Cardiac fibroblast (primary cell): Measurements from ENCODE around the gene SKP1.

Experiments
- DNase-seq, 2 donors: peaks; one replicate each; pipeline versions ENCODE4 v3.0.0 to v3.0.0-alpha.2; 2010; ENCODE audit warnings: low read depth in 2 of 2
- H3K4me3 ChIP-seq, 2 donors: replicated peaks in 1 of 2; 1 replicate in 1 of 2; 2 replicates in 1 of 2; pipeline ENCODE4 v1.5.1; 2011; ENCODE audit warnings: low read depth in 2 of 2, low read length in 2 of 2, mild to moderate bottlenecking in 2 of 2, moderate library complexity in 1 of 2
- TF ChIP-seq, protein P1 (sequence below): IDR thresholded peaks from one replicate; pipeline ENCODE4 v1.5.1; 2011; ENCODE audit warnings: low read depth, mild to moderate bottlenecking, low read length, inconsistent platforms

The SKP1 gene

DNA sequence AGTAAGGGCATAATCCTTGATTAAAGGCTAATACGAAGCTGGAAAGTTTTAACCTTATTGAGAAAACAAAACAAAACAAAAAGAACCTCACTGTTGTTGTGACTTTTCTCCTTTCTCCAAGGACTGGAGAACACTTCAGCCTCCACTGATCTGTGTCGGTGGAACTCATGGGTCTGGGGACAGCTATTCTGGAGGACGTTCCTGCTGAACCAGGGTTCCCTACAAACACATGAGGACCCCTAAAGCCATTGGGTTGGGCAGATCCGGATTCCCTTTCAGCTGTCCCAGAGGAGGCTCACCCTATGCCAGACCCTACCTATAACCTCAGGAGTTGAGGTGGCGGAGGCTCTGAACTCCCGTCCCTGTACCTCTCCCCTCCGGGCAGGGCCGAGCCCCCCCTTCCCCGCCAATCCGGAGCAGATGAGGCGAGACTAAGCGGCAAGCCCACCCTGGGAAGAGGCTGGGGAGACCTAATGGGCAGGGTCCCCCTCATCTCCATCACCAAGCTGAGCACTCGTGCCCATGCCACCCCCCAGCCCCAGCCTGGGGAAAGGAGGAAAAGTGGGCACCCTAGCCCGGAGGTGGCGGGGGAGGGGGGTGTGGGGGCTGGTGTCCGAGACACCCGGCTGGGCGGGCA lies 63.9 kb downstream of the SKP1 start:
- TF ChIP-seq, protein P1, sequence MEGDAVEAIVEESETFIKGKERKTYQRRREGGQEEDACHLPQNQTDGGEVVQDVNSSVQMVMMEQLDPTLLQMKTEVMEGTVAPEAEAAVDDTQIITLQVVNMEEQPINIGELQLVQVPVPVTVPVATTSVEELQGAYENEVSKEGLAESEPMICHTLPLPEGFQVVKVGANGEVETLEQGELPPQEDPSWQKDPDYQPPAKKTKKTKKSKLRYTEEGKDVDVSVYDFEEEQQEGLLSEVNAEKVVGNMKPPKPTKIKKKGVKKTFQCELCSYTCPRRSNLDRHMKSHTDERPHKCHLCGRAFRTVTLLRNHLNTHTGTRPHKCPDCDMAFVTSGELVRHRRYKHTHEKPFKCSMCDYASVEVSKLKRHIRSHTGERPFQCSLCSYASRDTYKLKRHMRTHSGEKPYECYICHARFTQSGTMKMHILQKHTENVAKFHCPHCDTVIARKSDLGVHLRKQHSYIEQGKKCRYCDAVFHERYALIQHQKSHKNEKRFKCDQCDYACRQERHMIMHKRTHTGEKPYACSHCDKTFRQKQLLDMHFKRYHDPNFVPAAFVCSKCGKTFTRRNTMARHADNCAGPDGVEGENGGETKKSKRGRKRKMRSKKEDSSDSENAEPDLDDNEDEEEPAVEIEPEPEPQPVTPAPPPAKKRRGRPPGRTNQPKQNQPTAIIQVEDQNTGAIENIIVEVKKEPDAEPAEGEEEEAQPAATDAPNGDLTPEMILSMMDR: no peak
- no peak for DNase-seq
- H3K4me3 ChIP-seq: no peak overlapping the region

DNA sequence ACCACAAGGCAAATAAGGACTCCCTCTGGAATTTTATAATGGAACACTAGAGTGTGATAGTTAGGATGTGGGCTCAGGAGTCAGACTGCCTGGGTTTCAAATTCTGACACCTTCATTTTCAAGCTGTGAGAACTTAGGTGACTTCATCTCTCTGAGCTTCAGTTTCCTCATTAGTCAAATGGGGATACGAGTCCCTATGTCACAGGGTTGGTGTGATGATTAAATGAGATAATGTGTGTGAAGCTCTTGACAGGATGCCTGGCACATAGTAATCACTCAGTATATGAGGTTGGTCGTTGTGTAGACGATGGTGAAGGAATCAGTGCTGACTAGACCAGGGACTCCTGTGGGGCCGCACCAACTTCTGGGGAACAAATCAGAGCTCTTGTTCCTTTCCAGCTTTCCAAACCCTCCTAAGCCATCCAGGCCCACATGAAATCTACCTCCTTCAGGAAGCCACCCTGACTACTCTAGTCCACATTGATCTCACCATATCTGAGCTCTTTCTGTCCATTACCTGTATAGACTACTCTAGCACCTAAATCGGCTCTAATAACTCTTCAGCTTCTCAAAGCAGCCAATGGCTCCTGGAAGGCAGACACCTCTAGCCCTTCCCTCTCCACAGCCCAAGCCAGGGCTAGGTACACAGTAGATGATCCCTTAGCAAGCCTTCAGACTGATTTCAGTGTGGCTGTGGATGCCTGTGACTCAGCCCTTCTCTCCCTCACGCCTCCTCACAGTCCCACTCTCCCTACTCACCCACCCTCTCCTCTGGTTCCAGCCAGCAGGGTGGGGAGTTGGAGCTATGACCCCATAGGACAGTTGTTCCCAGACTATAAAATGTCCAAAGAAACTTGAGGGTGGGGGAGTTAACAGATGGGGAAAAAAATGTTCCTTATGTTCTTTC lies 64.8 kb downstream of the SKP1 start:
- DNase-seq: peak in 1 of 2 donors; percentile 39
- TF ChIP-seq, protein P1: no peak

DNA sequence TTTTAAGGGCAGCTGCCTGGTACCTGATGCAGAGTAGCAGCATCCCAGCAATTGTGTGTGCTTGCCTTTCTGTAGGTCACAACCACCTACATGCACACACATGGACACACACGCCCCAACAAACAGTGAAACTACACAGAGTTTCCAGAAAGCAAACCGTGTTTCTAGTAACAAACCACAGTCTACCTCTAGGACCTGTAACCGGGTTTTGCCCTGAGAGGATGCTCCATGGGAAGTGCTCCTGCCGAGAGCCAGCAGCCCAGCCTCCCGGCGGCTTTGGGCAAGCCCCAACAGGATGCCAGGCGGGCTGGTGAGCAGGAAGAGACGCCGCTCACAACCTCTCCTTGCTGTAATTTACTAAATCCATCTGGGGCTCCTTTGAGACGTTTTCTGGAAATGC lies 66.4 kb downstream of the SKP1 start:
- no peak for DNase-seq
- TF ChIP-seq, protein P1: no peak

More for the DNA sequence above, 64.8 kb downstream of the SKP1 start:
- H3K4me3 ChIP-seq: no peak overlapping the region

GRCh38 chr5:134107779-134108178 lies 69.0 kb downstream of the SKP1 start:
- no peak for DNase-seq
- TF ChIP-seq, protein P1: no peak
- no peak overlapping the region for H3K4me3 ChIP-seq

More for the DNA sequence above, 66.4 kb downstream of the SKP1 start:
- no peak overlapping the region for H3K4me3 ChIP-seq

- no peak for DNase-seq
- TF ChIP-seq, protein P1: no peak
- no peak overlapping the region for H3K4me3 ChIP-seq
These were observed 69.6 kb downstream of the SKP1 start for GRCh38 chr5:134106991-134107701.

- no peak overlapping the region for H3K4me3 ChIP-seq
- DNase-seq: no peak
- TF ChIP-seq, protein P1: no peak
These were observed 72.6 kb downstream of the SKP1 start for GRCh38 chr5:134103998-134104654.
